Measurements from ENCODE around the gene SEPTIN2.

- TF ChIP-seq CTCF (IDR thresholded peaks at IDR 0.05), result no peak
- no peak for TF ChIP-seq EP300 (IDR thresholded peaks at IDR 0.05)
- TF ChIP-seq POLR2A (IDR thresholded peaks at IDR 0.05), result no peak
- no peak for TF ChIP-seq POLR2AphosphoS5 (IDR thresholded peaks at IDR 0.05)
Measured at GRCh38 chr2:241317391-241317790, 1.7 kb downstream of the SEPTIN2 start.
